ENCODE measurements around the gene NBAS. TPM values are rescaled to one million over a fixed set of nuclear protein-coding genes. Genes with fewer than 3 reads are reported as not detected.

The NBAS gene
- total and polyA plus RNA-seq, 9 of the 15 experiments (the other 6 are each of a cell fraction or from before 2014, with no cell fraction given): 15.3 to 94.4 (median 69.9) TPM

DNA sequence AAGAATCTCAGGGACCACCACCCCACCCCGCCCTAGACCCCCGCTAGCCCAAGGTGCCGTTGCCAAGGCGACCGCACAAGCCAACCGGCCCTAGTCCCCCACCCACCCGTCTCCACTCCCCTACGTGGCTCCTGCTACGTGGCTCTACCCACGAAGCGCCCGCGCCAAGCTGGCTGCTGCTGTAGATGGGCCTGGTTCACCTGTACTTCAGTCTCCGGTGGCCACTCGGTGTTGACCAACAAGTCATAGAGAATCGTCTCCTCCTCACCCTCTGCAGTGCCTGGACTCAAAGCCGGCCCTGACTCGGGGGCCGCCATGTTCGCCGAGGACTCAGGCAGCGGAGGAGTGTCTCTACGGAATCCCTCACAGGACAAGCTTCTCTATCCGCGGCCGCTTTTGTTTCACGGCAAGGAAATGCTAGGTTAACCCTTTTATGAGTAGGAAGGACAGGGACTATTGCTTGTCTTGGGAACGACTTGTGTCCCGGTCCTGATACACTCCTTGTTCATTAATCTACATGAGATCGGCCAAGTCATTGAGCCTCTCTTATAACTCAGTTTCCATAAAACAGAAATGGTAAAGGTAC lies at the start of gene NBAS (continued):
- TF ChIP-seq, protein P1, sequence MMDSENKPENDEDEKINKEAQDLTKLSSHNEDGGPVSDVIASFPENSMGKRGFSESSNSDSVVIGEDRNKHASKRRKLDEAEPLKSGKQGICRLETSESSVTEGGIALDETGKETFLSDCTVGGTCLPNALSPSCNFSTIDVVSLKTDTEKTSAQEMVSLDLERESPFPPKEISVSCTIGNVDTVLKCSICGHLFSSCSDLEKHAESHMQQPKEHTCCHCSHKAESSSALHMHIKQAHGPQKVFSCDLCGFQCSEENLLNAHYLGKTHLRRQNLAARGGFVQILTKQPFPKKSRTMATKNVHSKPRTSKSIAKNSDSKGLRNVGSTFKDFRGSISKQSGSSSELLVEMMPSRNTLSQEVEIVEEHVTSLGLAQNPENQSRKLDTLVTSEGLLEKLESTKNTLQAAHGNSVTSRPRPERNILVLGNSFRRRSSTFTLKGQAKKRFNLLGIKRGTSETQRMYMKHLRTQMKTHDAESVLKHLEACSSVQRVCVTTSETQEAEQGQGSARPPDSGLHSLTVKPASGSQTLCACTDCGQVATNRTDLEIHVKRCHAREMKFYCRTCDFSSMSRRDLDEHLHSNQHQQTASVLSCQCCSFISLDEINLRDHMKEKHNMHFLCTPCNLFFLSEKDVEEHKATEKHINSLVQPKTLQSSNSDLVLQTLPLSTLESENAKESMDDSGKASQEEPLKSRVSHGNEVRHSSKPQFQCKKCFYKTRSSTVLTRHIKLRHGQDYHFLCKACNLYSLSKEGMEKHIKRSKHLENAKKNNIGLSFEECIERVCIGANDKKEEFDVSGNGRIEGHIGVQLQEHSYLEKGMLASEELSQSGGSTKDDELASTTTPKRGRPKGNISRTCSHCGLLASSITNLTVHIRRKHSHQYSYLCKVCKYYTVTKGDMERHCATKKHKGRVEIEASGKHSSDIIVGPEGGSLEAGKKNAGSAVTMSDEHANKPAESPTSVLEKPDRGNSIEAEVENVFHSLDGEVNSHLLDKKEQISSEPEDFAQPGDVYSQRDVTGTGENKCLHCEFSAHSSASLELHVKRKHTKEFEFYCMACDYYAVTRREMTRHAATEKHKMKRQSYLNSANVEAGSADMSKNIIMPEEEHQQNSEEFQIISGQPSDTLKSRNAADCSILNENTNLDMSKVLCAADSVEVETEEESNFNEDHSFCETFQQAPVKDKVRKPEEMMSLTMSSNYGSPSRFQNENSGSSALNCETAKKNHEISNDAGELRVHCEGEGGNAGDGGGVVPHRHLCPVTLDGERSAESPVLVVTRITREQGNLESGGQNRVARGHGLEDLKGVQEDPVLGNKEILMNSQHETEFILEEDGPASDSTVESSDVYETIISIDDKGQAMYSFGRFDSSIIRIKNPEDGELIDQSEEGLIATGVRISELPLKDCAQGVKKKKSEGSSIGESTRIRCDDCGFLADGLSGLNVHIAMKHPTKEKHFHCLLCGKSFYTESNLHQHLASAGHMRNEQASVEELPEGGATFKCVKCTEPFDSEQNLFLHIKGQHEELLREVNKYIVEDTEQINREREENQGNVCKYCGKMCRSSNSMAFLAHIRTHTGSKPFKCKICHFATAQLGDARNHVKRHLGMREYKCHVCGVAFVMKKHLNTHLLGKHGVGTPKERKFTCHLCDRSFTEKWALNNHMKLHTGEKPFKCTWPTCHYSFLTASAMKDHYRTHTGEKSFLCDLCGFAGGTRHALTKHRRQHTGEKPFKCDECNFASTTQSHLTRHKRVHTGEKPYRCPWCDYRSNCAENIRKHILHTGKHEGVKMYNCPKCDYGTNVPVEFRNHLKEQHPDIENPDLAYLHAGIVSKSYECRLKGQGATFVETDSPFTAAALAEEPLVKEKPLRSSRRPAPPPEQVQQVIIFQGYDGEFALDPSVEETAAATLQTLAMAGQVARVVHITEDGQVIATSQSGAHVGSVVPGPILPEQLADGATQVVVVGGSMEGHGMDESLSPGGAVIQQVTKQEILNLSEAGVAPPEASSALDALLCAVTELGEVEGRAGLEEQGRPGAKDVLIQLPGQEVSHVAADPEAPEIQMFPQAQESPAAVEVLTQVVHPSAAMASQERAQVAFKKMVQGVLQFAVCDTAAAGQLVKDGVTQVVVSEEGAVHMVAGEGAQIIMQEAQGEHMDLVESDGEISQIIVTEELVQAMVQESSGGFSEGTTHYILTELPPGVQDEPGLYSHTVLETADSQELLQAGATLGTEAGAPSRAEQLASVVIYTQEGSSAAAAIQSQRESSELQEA (IDR thresholded peaks at IDR 0.05; ENCODE audit: low read depth): peak; percentile 96
- peak; percentile 74 for TF ChIP-seq POLR2A (conservative IDR thresholded peaks at IDR 0.05)
- no peak for TF ChIP-seq ZNF184 (CRISPR knock-in tag; IDR thresholded peaks at IDR 0.05)
- TF ChIP-seq FOXA1 (IDR thresholded peaks at IDR 0.05; ENCODE audit: borderline replicate concordance): no peak
- TF ChIP-seq LEF1 (IDR thresholded peaks at IDR 0.05): no peak
- no peak; a peak in 1 of 4 replicates for TF ChIP-seq SIX5 (IDR thresholded peaks at IDR 0.05; ENCODE audit: borderline replicate concordance in 1 of 2, insufficient read depth in 1 of 2, low read depth in 1 of 2, low read length in 2 of 2)
- TF ChIP-seq HMG20A (CRISPR knock-in tag; conservative IDR thresholded peaks at IDR 0.05): no peak
- TF ChIP-seq KLF10 (CRISPR knock-in tag; IDR thresholded peaks at IDR 0.05): no peak
- TF ChIP-seq NCOR1 (IDR thresholded peaks at IDR 0.05): peak; percentile 44; the same call in 1 of the 2 replicates
- peak; percentile 93 for TF ChIP-seq TAF1 (IDR thresholded peaks at IDR 0.05; ENCODE audit: control insufficient read depth, extremely low read depth, insufficient read depth, low read length, severe bottlenecking)
- TF ChIP-seq MBD2 (IDR thresholded peaks at IDR 0.05; ENCODE audit: borderline replicate concordance, low read depth): peak; percentile 52; the same call in 1 of the 2 replicates
- no peak for TF ChIP-seq FIP1L1 (IDR thresholded peaks at IDR 0.05; ENCODE audit: low read depth, low read length, poor library complexity, severe bottlenecking)
- TF ChIP-seq GATAD2B (IDR thresholded peaks at IDR 0.05; ENCODE audit: borderline replicate concordance): peak; percentile 68; the same call in 1 of the 2 replicates
- TF ChIP-seq HOXB6 (CRISPR knock-in tag; IDR thresholded peaks at IDR 0.05; ENCODE audit: borderline replicate concordance): no peak
- TF ChIP-seq NR2F6 (CRISPR knock-in tag; IDR thresholded peaks at IDR 0.05): no peak
- no peak for TF ChIP-seq TRIM25 (IDR thresholded peaks at IDR 0.05; ENCODE audit: borderline replicate concordance)
- TF ChIP-seq, protein P2, sequence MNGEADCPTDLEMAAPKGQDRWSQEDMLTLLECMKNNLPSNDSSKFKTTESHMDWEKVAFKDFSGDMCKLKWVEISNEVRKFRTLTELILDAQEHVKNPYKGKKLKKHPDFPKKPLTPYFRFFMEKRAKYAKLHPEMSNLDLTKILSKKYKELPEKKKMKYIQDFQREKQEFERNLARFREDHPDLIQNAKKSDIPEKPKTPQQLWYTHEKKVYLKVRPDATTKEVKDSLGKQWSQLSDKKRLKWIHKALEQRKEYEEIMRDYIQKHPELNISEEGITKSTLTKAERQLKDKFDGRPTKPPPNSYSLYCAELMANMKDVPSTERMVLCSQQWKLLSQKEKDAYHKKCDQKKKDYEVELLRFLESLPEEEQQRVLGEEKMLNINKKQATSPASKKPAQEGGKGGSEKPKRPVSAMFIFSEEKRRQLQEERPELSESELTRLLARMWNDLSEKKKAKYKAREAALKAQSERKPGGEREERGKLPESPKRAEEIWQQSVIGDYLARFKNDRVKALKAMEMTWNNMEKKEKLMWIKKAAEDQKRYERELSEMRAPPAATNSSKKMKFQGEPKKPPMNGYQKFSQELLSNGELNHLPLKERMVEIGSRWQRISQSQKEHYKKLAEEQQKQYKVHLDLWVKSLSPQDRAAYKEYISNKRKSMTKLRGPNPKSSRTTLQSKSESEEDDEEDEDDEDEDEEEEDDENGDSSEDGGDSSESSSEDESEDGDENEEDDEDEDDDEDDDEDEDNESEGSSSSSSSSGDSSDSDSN (IDR thresholded peaks at IDR 0.05; ENCODE audit: borderline replicate concordance in 1 of 2, low read depth in 2 of 2, low read length in 2 of 2): peak; percentile 31 to 42; a peak in 1 of 4 replicates

Measured in K562 (cell line).